K562 (cell line): ENCODE measurements around the gene CPM. TPM values are rescaled to one million over a fixed set of nuclear protein-coding genes. Genes with fewer than 3 reads are reported as not detected.

Experiments used
- BRD4 ChIP-seq: fragments of 200-600 bp; sonication (generic); IDR thresholded peaks from 2 replicates; pipeline ENCODE4 v1.6.1; 2017; ENCODE audit warnings: inconsistent platforms
- EWSR1 ChIP-seq: fragments of 450-650 bp; IDR thresholded peaks from 2 replicates; pipeline ENCODE4 v1.6.1; 2018; ENCODE audit warnings: borderline replicate concordance, mild to moderate bottlenecking, low read depth, moderate library complexity; ENCODE audit not compliant: partially characterized antibody
- HDAC2 ChIP-seq: fragments of 450-650 bp; IDR thresholded peaks from 2 replicates; pipeline ENCODE4 v1.6.1; 2016; ENCODE audit warnings: mild to moderate bottlenecking
- HIVEP1 ChIP-seq: fragments of 250-450 bp; sonication (Bioruptor Pico); IDR thresholded peaks from 2 replicates; pipeline ENCODE4 v1.4.0; 2020; ENCODE audit warnings: mild to moderate bottlenecking
- HOXB6 ChIP-seq: fragments of 250-450 bp; sonication (Bioruptor Pico); IDR thresholded peaks from 2 replicates; pipeline ENCODE4 v1.5.1; 2022; ENCODE audit warnings: mild to moderate bottlenecking, borderline replicate concordance
- NCOA1 ChIP-seq: fragments of 450-650 bp; IDR thresholded peaks from 2 replicates; pipeline ENCODE4 v1.6.1; 2016; ENCODE audit warnings: low read depth
- NFRKB ChIP-seq: fragments of 450-650 bp; IDR thresholded peaks from 2 replicates; pipeline ENCODE4 v1.6.1; 2016; ENCODE audit warnings: low read depth
- NR4A1 ChIP-seq, 2 experiments: fragments of 250-450 bp in 1 of 2; fragments of 450-650 bp in 1 of 2; sonication (Bioruptor Pico) in 1 of 2; IDR thresholded peaks; 2 replicates each; pipeline versions ENCODE4 v1.4.0 to v1.6.1; 2016 to 2020; ENCODE audit warnings: mild to moderate bottlenecking in 2 of 2, missing compliant biosample characterization in 1 of 2, missing genetic modification characterization in 1 of 2, moderate library complexity in 1 of 2
- SMAD3 ChIP-seq: fragments of 450-650 bp; formaldehyde crosslinking; conservative IDR thresholded peaks from 2 replicates; pipeline ENCODE4 v1.4.0; 2020; ENCODE audit warnings: mild to moderate bottlenecking
- TAF1 ChIP-seq: IDR thresholded peaks from 2 replicates; pipeline ENCODE4 v1.6.1; 2011; ENCODE audit warnings: mild to moderate bottlenecking, low read length, moderate library complexity; ENCODE audit not compliant: insufficient read depth, control insufficient read depth, severe bottlenecking; ENCODE audit errors: extremely low read depth
- ZKSCAN3 ChIP-seq: fragments of 250-450 bp; sonication (Bioruptor Pico); IDR thresholded peaks from 2 replicates; pipeline ENCODE4 v1.4.0; 2020
- polyA plus RNA-seq, 8 experiments: library from polyadenylated mRNA; depleted of rRNA in 4 of 8; stranded (reverse) in 5 of 8; unstranded in 3 of 8; fragments of >200 nt; fragmentation: Nextera tagmentation in 2 of 8; fragmentation: Illumina TruSeq in 1 of 8; extraction: Ambion mirVana in 2 of 8; extraction: Trizol in 1 of 8; gene quantifications; 2 replicates each; pipeline versions ENCODE4 v1.2.1 to v1.2.3, GENCODE V29; 2011 to 2014; ENCODE audit warnings: inconsistent platforms in 1 of 8, missing spikeins in 1 of 8
- total RNA-seq, 7 experiments: library from RNA; depleted of rRNA in 6 of 7; stranded (reverse); fragments of >200 nt in 6 of 7; fragmentation: Illumina TruSeq in 2 of 7; extraction: Trizol in 2 of 7; gene quantifications; 2 replicates each; pipeline versions ENCODE4 v1.2.1 to v1.2.3, GENCODE V29; 2011 to 2021; ENCODE audit warnings: low replicate concordance in 1 of 7
- TF ChIP-seq, protein P1 (sequence below): fragments of 450-650 bp; IDR thresholded peaks from 2 replicates; pipeline ENCODE4 v1.6.1; 2016; ENCODE audit warnings: mild to moderate bottlenecking, moderate library complexity

CPM gene
- total and polyA plus RNA-seq, 9 of the 15 experiments (the other 6 are each of a cell fraction or from before 2014, with no cell fraction given): 0.31 TPM; not detected in 8

DNA sequence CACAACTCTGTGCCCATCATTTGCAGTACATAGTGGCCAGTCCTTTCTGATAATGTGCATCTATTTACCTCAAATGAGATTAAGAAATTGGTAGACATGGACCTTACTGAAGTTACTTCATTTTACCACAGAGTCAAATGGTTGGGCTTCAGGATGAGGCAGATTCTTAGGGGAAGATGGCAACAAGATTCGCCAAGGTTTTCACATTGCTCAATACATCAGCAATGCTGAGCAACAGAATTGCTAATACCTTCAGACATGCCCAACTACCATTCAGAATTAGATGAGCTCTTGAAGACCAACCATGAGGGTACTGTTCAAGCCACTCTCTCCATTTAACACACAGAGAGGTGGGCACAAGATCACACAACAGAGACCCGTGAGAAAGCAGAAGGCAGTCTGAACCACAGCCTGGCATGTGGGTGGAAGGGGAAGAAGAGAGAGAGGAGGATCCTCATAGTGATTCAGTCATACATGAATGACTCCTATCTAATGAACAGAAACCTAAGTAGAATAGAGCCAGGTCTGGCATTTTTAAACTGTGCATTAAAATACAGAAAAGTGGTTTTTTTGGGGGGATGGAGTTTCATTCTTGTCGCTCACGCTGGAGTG lies 28.5 kb downstream of the CPM start (continued):
- TF ChIP-seq, protein P1, sequence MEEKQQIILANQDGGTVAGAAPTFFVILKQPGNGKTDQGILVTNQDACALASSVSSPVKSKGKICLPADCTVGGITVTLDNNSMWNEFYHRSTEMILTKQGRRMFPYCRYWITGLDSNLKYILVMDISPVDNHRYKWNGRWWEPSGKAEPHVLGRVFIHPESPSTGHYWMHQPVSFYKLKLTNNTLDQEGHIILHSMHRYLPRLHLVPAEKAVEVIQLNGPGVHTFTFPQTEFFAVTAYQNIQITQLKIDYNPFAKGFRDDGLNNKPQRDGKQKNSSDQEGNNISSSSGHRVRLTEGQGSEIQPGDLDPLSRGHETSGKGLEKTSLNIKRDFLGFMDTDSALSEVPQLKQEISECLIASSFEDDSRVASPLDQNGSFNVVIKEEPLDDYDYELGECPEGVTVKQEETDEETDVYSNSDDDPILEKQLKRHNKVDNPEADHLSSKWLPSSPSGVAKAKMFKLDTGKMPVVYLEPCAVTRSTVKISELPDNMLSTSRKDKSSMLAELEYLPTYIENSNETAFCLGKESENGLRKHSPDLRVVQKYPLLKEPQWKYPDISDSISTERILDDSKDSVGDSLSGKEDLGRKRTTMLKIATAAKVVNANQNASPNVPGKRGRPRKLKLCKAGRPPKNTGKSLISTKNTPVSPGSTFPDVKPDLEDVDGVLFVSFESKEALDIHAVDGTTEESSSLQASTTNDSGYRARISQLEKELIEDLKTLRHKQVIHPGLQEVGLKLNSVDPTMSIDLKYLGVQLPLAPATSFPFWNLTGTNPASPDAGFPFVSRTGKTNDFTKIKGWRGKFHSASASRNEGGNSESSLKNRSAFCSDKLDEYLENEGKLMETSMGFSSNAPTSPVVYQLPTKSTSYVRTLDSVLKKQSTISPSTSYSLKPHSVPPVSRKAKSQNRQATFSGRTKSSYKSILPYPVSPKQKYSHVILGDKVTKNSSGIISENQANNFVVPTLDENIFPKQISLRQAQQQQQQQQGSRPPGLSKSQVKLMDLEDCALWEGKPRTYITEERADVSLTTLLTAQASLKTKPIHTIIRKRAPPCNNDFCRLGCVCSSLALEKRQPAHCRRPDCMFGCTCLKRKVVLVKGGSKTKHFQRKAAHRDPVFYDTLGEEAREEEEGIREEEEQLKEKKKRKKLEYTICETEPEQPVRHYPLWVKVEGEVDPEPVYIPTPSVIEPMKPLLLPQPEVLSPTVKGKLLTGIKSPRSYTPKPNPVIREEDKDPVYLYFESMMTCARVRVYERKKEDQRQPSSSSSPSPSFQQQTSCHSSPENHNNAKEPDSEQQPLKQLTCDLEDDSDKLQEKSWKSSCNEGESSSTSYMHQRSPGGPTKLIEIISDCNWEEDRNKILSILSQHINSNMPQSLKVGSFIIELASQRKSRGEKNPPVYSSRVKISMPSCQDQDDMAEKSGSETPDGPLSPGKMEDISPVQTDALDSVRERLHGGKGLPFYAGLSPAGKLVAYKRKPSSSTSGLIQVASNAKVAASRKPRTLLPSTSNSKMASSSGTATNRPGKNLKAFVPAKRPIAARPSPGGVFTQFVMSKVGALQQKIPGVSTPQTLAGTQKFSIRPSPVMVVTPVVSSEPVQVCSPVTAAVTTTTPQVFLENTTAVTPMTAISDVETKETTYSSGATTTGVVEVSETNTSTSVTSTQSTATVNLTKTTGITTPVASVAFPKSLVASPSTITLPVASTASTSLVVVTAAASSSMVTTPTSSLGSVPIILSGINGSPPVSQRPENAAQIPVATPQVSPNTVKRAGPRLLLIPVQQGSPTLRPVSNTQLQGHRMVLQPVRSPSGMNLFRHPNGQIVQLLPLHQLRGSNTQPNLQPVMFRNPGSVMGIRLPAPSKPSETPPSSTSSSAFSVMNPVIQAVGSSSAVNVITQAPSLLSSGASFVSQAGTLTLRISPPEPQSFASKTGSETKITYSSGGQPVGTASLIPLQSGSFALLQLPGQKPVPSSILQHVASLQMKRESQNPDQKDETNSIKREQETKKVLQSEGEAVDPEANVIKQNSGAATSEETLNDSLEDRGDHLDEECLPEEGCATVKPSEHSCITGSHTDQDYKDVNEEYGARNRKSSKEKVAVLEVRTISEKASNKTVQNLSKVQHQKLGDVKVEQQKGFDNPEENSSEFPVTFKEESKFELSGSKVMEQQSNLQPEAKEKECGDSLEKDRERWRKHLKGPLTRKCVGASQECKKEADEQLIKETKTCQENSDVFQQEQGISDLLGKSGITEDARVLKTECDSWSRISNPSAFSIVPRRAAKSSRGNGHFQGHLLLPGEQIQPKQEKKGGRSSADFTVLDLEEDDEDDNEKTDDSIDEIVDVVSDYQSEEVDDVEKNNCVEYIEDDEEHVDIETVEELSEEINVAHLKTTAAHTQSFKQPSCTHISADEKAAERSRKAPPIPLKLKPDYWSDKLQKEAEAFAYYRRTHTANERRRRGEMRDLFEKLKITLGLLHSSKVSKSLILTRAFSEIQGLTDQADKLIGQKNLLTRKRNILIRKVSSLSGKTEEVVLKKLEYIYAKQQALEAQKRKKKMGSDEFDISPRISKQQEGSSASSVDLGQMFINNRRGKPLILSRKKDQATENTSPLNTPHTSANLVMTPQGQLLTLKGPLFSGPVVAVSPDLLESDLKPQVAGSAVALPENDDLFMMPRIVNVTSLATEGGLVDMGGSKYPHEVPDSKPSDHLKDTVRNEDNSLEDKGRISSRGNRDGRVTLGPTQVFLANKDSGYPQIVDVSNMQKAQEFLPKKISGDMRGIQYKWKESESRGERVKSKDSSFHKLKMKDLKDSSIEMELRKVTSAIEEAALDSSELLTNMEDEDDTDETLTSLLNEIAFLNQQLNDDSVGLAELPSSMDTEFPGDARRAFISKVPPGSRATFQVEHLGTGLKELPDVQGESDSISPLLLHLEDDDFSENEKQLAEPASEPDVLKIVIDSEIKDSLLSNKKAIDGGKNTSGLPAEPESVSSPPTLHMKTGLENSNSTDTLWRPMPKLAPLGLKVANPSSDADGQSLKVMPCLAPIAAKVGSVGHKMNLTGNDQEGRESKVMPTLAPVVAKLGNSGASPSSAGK: no peak
- TF ChIP-seq NR4A1 (CRISPR knock-in tag; IDR thresholded peaks at IDR 0.05) (no peak), NR4A1 (tag; IDR thresholded peaks at IDR 0.05) (no peak), NFRKB (no peak), HIVEP1 (CRISPR knock-in tag) (no peak), NCOA1 (no peak), HOXB6 (no peak), TAF1 (no peak), HDAC2 (no peak), EWSR1 (no peak), BRD4 (no peak), ZKSCAN3 (CRISPR knock-in tag) (no peak), SMAD3 (CRISPR knock-in tag) (no peak)
